GM12891 (cell line): Measurements from ENCODE around the gene HS6ST3.

ENCODE experiments used
- PAX5 ChIP-seq: IDR thresholded peaks from 2 replicates; pipeline ENCODE4 v1.6.1; 2011; ENCODE audit warnings: low read length, moderate library complexity, mild to moderate bottlenecking; ENCODE audit not compliant: insufficient read depth, severe bottlenecking
- POLR2A ChIP-seq: IDR thresholded peaks from 2 replicates; pipeline ENCODE4 v1.6.1; 2011; ENCODE audit warnings: low read depth, low read length, control low read depth
- POLR2AphosphoS5 ChIP-seq: IDR thresholded peaks from 2 replicates; pipeline ENCODE4 v1.6.1; 2011; ENCODE audit warnings: low read depth, low read length, control low read depth
- POU2F2 ChIP-seq: IDR thresholded peaks from 2 replicates; pipeline ENCODE4 v1.6.1; 2011; ENCODE audit warnings: low read depth, mild to moderate bottlenecking, control low read depth, low read length, moderate library complexity
- SPI1 ChIP-seq: IDR thresholded peaks from 2 replicates; pipeline ENCODE4 v1.6.1; 2011; ENCODE audit warnings: low read depth, low read length, control low read depth
- TAF1 ChIP-seq: IDR thresholded peaks from 2 replicates; pipeline ENCODE4 v1.6.1; 2011; ENCODE audit warnings: low read depth, low read length, control low read depth

DNA sequence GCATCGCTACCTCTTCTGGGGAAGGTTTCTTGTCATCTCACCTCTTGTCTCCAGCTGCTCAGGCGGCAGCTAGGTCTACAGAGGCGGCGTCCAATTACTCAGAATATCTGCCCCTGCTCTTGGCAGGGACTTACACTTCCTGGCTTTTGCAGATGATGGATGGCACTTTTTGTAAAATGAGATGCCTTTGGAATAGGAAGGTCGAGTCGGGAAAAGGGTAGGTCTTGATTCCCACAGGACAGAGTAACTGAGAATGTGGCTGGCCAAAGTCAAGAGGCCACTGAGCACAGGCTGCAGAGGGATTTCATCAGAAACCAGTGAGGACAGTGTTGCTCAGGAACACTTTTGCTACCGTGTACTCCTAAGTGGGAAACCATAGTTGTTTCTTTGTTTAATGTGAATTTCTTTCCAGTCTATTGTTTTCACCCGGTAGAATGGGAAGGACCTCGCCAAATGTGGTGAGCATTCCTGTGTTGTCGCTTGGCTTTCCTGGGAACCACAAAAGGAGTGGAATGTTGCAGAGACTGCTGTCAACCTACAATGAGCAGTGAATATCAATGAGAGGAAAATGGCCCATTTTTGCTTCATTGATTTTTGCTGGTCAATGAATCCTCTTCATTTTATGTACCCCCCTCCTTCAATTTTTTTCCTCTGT, 383.7 kb downstream of the HS6ST3 start:
- no peak for TF ChIP-seq SPI1
- no peak for TF ChIP-seq POLR2A
- TF ChIP-seq POLR2AphosphoS5: no peak
- TF ChIP-seq TAF1: no peak
- TF ChIP-seq POU2F2: no peak
- TF ChIP-seq PAX5: no peak
